ENCODE results near the gene KRT76.

Gene KRT76

GRCh38 chr12:52724384-52724783 lies 52.8 kb downstream of the KRT76 start:
- Histone ChIP-seq H3K4me3 (no peak overlapping the region), H3K27ac (no peak overlapping the region)
- no peak for DNase-seq (ENCODE audit: low spot score)
- TF ChIP-seq, protein P1, sequence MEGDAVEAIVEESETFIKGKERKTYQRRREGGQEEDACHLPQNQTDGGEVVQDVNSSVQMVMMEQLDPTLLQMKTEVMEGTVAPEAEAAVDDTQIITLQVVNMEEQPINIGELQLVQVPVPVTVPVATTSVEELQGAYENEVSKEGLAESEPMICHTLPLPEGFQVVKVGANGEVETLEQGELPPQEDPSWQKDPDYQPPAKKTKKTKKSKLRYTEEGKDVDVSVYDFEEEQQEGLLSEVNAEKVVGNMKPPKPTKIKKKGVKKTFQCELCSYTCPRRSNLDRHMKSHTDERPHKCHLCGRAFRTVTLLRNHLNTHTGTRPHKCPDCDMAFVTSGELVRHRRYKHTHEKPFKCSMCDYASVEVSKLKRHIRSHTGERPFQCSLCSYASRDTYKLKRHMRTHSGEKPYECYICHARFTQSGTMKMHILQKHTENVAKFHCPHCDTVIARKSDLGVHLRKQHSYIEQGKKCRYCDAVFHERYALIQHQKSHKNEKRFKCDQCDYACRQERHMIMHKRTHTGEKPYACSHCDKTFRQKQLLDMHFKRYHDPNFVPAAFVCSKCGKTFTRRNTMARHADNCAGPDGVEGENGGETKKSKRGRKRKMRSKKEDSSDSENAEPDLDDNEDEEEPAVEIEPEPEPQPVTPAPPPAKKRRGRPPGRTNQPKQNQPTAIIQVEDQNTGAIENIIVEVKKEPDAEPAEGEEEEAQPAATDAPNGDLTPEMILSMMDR (IDR thresholded peaks at IDR 0.05), result no peak

DNA sequence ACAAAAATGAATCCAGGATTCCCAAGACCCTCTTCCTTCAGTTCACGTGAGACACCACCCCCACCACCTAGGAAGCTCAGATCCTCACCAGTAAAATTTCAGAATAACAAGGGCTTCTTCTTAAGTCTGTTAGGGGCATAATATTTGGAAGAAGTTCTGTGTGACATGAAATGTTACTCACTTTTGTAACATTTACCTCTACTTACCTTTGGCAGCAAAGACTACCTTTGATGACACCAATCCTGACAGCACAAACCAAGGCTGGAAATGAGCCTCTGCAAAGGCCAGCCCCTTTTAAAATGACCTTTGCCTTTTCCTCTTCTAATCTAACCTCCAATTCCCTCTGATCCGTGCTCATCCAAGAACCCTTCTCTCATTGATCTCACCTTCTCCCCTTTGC lies 54.5 kb downstream of the KRT76 start:
- no peak overlapping the region for H3K27ac ChIP-seq
- TF ChIP-seq, protein P1 (IDR thresholded peaks at IDR 0.05), result no peak
- DNase-seq (ENCODE audit: low spot score), result no peak
- H3K4me3 ChIP-seq, result no peak overlapping the region

DNA sequence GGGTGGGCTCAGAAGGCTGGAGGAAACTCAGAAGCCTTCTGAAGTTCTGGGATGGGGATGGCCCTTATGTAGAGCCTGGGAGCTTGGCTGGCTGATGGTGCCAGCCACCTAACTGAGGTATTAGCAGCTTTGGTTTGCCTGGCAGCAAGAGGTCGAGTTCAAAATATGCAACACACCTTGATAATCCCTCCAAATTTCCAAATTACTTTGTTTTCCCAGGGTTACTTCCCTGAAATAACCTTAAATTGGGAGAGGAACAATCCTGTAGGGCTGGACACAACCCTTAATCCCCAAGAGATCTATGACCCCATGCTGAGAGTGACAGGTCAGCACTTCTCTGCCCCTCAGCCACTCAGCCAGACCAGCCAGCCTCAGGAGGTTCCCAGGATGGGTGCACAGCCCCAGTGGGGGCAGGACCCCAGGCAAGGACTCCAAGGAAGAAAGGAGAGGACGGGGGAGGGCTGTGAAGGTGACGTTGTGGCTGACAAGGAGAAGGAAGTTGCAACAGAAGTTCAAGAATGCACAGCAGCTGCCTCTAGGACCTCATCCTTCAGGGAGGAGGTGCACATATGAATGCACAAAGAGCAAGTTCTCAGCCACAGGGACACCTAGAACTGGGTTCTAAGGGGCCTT lies 55.2 kb downstream of the KRT76 start:
- H3K4me3 ChIP-seq, result no peak overlapping the region
- TF ChIP-seq, protein P1 (IDR thresholded peaks at IDR 0.05), result no peak
- no peak for DNase-seq (ENCODE audit: low spot score)
- H3K27ac ChIP-seq, result no peak overlapping the region

DNA sequence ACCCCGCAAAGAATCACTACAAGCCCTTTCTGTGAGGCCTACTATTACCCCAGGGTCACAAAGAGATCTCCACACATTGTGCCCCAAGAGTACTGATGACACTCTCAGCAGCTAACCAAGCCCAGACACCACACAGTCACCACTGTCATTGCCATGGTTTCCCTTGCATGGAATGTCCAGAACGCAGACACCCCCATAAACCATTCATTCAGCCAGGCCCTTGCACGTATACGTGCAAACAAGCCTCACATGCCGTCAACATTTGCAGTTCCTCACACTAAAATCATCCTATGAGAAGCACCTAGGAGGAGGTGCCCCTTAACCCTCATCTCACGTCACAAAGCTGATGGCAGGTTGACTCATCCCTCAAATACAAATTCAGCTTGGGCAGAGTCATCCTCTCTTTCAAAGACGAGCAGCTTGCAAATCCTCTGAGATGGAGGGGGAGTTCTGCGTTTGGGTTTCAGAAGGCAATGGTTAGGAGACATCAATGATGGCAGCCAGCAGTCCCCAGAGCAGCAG lies 56.7 kb downstream of the KRT76 start:
- Histone ChIP-seq H3K27ac (no peak overlapping the region), H3K4me3 (no peak overlapping the region)
- TF ChIP-seq, protein P1 (IDR thresholded peaks at IDR 0.05), result no peak
- DNase-seq (ENCODE audit: low spot score), result no peak
